ENCODE results near the gene PIGW. TPM values are rescaled to one million over a fixed set of nuclear protein-coding genes. Genes with fewer than 3 reads are reported as not detected.

PIGW gene
- total and polyA plus RNA-seq, 2 of the 8 experiments (the other 6 are each of a cell fraction or from before 2014, with no cell fraction given), result 12.1 to 28.9 TPM

GRCh38 chr17:36523113-36523512 lies 11.7 kb upstream of the PIGW start:
- no peak overlapping the region for H3K4ac ChIP-seq (replicated peaks; ENCODE audit: insufficient read length, low read depth, low read length)
- no peak overlapping the region for H4K91ac ChIP-seq (replicated peaks; ENCODE audit: insufficient read length, low read length)
- H3K23ac ChIP-seq (ENCODE audit: insufficient read length), result no peak overlapping the region
- no peak overlapping the region for H3K9ac ChIP-seq (replicated peaks in 1 of 4; ENCODE audit: extremely low read depth in 1 of 4, low read depth in 3 of 4, low read length in 3 of 4)
- H3K36me3 ChIP-seq (ENCODE audit: control insufficient read depth in 2 of 4, insufficient read depth in 4 of 4, low read length in 3 of 4), result peaks cover 31 to 82% (median 53%) of the 10 kb centered on the region in 4 experiments
- no peak overlapping the region for H2AK5ac ChIP-seq (ENCODE audit: low read depth, low read length)
- H2BK20ac ChIP-seq (ENCODE audit: low read length), result no peak overlapping the region
- 88% methylated on average over 2 of the region's 2 CpGs; no CpG with 5 or more reads in 1 of the 2 experiments for WGBS, 2 experiments (ENCODE audit: extremely low coverage in 1 of 2, insufficient coverage in 1 of 2, insufficient read length in 1 of 2, insufficient replicate concordance in 2 of 2, low coverage in 1 of 2, low lambda C conversion rate in 2 of 2, missing lambda C conversion rate in 1 of 2)
- no peak overlapping the region for H2BK5ac ChIP-seq (ENCODE audit: low read depth, low read length)
- FAIRE-seq (no peak), DNase-seq (ENCODE audit: low read depth in 1 of 2, low spot score in 2 of 2) (no peak)
- H2BK12ac ChIP-seq (ENCODE audit: low read depth, low read length), result no peak overlapping the region
- no peak overlapping the region for H4K8ac ChIP-seq (ENCODE audit: extremely low read depth, insufficient read depth, low read length)
- H3K23me2 ChIP-seq (ENCODE audit: low read depth, low read length), result no peaks in the 10 kb centered on the region
- H3K4me3 ChIP-seq (ENCODE audit: extremely low read depth in 1 of 4, insufficient read depth in 2 of 4, low read depth in 3 of 4, low read length in 4 of 4), result no peak overlapping the region
- H2BK120ac ChIP-seq (replicated peaks; ENCODE audit: low read depth, low read length), result no peak overlapping the region
- TF ChIP-seq CHD2 (IDR thresholded peaks at IDR 0.05; ENCODE audit: low read length) (no peak), SP2 (IDR thresholded peaks at IDR 0.05; ENCODE audit: low read length) (no peak), HDAC2 (IDR thresholded peaks at IDR 0.05; ENCODE audit: borderline replicate concordance in 1 of 2, low read depth in 2 of 2, low read length in 2 of 2) (no peak), SIN3A (conservative IDR thresholded peaks at IDR 0.05 in 1 of 2, IDR thresholded peaks at IDR 0.05 in 1 of 2; ENCODE audit: low read depth in 1 of 2, low read length in 2 of 2) (no peak), MAFK (IDR thresholded peaks at IDR 0.05; ENCODE audit: low read depth, low read length) (no peak), SP1 (IDR thresholded peaks at IDR 0.05; ENCODE audit: low read depth, low read length) (no peak), ASH2L (IDR thresholded peaks at IDR 0.05; ENCODE audit: low read length) (no peak), CREB1 (IDR thresholded peaks at IDR 0.05) (no peak), RFX5 (IDR thresholded peaks at IDR 0.05; ENCODE audit: borderline replicate concordance, low read depth, low read length) (no peak), CBX8 (IDR thresholded peaks at IDR 0.05; ENCODE audit: borderline replicate concordance, low read depth, low read length) (no peak), JUN (IDR thresholded peaks at IDR 0.05; ENCODE audit: low read depth, low read length) (no peak), KDM1A (IDR thresholded peaks at IDR 0.05; ENCODE audit: borderline replicate concordance, low read length) (no peak)
- TF ChIP-seq, protein P1, sequence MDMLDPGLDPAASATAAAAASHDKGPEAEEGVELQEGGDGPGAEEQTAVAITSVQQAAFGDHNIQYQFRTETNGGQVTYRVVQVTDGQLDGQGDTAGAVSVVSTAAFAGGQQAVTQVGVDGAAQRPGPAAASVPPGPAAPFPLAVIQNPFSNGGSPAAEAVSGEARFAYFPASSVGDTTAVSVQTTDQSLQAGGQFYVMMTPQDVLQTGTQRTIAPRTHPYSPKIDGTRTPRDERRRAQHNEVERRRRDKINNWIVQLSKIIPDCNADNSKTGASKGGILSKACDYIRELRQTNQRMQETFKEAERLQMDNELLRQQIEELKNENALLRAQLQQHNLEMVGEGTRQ (IDR thresholded peaks at IDR 0.05; ENCODE audit: low read length), result no peak
- H3K79me1 ChIP-seq (ENCODE audit: low read depth, low read length), result peaks cover 3% of the 10 kb centered on the region; the same call in 1 of the 2 replicates
- peaks cover 4 to 9% of the 10 kb centered on the region in 2 experiments for H4K20me1 ChIP-seq (replicated peaks in 1 of 2; ENCODE audit: control insufficient read depth in 1 of 2, insufficient read depth in 2 of 2, low read length in 2 of 2)
- H3K27ac ChIP-seq (ENCODE audit: low read depth, low read length), result no peak overlapping the region
- H2AFZ ChIP-seq (ENCODE audit: low read length), result no peak overlapping the region
- no peak overlapping the region for H2BK15ac ChIP-seq (ENCODE audit: low read length)
- H3K56ac ChIP-seq (replicated peaks; ENCODE audit: insufficient read length, low read depth, low read length), result no peak overlapping the region
- H3K18ac ChIP-seq (ENCODE audit: extremely low read depth, low read length), result no peak overlapping the region
- H3K79me2 ChIP-seq (ENCODE audit: control insufficient read depth in 1 of 2, insufficient read depth in 2 of 2, low read length in 2 of 2), result peaks cover 0 to 3% of the 10 kb centered on the region in 2 experiments; a peak in 1 of 4 replicates
- no peak overlapping the region for H4K5ac ChIP-seq (ENCODE audit: insufficient read length, low read depth, low read length)
- no peak overlapping the region for H3K14ac ChIP-seq (ENCODE audit: insufficient read length)
- H3K4me1 ChIP-seq (replicated peaks in 1 of 4; ENCODE audit: control insufficient read depth in 3 of 4, insufficient read depth in 4 of 4, low read length in 3 of 4), result no peaks in the 10 kb centered on the region
- POLR2A ChIA-PET (ENCODE audit: partially characterized antibody), result interaction anchor here (1.3 to 7.7 kb wide), 6 partner anchors 6 to 32 kb away, joined by 4 to 89 read pairs (median 17); partner anchors contain the start of genes MYO19 and PIGW
- H3K9me3 ChIP-seq (ENCODE audit: insufficient read depth in 2 of 2, low read depth in 1 of 2, low read length in 1 of 2), result no peaks in the 10 kb centered on the region
- H3K27me3 ChIP-seq (replicated peaks in 1 of 4; ENCODE audit: control insufficient read depth in 3 of 4, extremely low read depth in 1 of 4, insufficient read depth in 3 of 4, low read length in 3 of 4), result no peaks in the 10 kb centered on the region
- CTCF ChIA-PET (ENCODE audit: partially characterized antibody), result no interaction called here
- H3K4me2 ChIP-seq (ENCODE audit: insufficient read depth in 1 of 2, low read depth in 2 of 2, low read length in 2 of 2), result no peak overlapping the region

All from H1 (cell line).